ENCODE results near the gene CCNB1IP1.
"Not testable (repeated sequence)": the region's sequence is repeated elsewhere in the genome, so short reads cannot be mapped to it uniquely, and the experiment has no call there.

CCNB1IP1 gene, protein sequence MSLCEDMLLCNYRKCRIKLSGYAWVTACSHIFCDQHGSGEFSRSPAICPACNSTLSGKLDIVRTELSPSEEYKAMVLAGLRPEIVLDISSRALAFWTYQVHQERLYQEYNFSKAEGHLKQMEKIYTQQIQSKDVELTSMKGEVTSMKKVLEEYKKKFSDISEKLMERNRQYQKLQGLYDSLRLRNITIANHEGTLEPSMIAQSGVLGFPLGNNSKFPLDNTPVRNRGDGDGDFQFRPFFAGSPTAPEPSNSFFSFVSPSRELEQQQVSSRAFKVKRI

DNA sequence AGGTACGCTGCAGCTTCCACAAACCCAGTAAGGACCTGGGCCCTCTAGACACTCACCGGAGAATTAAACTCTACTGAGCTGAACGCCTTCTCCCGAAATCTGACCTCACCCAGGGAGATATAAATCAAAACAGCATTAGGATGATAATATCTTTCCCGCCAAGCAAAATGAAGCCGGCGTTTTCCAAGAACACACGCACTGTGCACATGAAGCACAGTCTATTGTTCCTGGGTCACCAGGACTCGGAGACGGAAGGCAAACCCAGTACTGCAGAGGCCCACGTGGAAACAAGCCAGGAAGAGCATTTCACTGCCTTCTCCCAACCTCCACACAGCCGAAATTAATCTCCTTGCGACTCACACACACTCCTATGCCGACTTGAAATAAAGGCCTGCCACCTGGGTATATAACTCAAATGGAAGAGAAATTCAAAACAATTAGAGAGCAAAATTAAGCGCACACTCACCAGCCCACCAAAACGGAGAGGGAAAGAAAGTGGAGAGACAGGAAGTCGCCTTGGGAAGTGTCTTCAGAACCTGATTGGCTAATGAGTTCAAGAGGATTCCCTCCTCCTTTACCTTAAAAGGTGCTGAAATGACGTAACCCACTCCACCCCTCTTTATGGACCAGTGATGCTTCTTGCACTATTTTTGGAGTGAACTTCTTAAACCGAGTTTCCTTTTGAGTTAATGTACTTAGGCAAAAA, at the start of gene CCNB1IP1:
Gene CCNB1IP1, minus strand, starts transcription at position 492 of the 706 bp plus-strand sequence. CDS start 16,756 bp downstream, outside the sequence.
- peak; percentile 73 for DNase-seq

DNA sequence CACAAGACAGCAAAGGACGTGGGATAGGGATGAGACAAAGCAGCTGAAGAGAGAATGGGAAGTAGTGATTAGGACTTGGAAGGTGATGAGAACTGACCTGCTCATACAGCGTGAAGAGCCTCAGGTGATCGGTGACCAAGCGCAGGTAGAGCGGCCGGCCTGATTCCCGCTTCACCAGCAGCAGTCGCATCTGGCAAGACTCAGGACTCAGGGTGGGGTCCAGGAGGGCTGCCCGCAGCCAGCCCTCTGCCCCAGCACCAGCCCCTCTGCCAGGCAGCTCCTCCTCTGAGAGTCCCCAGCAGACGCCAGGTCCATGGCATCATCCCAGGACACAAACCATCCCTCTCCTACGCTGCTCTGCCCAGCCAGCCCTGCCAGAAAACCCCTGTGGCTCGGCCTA, 49.4 kb upstream of the CCNB1IP1 start:
- no peak for DNase-seq

DNA sequence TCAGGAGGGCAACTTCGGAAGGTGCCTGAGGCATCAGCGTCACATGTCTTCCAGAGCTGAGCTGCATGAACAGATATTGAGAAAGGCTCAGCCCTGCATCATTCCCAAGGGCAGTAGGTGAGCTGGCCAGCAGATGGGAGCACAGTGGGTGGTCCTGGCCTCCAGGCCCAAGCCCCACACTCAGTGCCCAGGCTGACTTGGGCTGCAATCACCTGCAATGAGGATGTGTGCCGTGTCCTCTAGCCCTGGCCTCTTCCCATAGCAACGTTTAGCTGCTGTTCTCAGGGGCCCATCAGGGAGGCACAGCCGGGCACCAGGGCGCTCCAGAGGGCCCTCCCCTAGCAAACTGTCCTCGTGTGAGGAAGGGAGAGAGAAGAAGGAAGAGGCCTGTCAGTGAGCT, 48.3 kb upstream of the CCNB1IP1 start:
- DNase-seq, result no peak

DNA sequence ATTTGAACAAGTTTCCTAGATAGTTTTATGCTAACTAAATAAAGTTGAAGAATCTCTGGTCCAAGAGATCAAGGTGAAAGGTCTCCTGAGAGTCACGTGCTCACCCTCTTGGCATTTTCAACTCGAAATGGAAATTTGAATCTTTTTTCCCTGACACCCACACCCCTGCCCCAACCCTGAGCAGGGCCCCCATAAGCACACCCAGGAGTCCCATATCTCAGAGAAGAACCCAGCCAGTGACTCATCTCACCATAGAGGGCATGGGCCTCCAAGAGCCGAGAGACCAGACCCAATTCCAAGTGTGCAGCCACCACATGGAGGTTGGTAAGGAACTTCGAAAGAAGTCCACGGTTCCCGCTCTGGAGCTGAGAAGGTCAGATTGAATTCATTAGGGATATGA, 47.6 kb upstream of the CCNB1IP1 start:
- DNase-seq, result no peak

DNA sequence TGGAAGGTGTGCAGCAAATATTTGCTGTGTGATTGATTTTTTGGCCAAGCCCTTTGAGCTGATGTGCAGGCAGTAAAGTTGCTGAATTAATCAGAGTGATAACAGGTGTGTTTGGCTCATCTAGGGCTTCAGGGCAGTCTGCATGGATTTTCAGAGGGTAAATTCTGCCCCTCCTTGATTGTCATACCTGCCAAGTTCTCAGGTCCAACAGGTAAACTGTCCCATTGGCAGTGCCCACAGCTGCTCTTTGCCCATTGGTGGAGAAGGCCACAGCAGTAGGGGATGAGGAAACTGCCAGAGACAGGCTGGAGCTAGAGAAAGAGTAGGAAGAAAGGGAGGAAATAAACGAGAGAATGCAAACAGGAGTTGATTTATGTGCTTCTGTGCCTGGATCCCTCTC, 46.7 kb upstream of the CCNB1IP1 start:
- DNase-seq, result no peak

DNA sequence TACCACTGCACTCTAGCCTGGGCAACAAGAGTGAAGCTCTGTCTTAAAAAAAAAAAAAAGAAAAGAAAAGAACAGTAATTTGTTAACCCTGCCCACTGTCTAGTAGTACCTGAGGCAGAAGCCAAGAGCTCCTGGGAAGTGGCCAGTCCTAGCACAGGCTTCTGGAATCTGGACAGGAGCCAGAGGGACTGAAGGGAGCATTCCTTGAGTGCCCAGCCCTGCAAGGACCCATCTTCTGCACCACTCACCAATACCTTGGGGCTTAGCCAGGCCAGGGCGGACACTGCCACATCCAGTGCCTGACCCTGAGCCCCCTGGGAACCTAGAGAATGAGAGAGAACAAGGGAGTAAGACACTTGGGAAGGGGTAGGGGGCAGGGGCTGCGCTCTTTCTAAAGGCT, 44.1 kb upstream of the CCNB1IP1 start:
- no peak for DNase-seq

DNA sequence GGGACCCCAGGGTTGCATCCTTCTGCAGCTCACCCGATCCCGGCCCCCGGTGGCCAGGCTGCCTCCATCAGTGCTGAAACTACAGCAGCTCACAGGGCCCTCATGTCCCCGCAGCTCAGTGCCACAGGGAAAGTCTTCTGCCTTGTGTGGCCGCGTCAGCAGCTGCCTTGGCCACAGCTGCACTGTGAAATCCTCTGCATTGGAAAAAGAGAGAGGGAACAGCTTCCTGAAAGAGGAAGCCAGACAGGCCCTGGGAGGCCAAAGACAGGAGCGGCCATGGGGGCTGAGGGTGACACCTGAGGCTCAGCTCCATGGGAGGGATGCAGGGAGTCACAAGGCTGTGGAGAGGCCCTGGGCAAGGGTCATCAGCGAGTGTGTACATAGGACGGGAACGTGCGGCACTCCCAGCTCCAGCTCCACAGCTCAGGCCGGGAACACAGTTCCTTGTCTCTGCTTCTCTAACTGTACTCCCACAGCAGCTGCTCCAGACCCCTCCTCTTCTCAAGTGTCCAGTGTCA, 43.1 kb upstream of the CCNB1IP1 start:
- no peak for DNase-seq

DNA sequence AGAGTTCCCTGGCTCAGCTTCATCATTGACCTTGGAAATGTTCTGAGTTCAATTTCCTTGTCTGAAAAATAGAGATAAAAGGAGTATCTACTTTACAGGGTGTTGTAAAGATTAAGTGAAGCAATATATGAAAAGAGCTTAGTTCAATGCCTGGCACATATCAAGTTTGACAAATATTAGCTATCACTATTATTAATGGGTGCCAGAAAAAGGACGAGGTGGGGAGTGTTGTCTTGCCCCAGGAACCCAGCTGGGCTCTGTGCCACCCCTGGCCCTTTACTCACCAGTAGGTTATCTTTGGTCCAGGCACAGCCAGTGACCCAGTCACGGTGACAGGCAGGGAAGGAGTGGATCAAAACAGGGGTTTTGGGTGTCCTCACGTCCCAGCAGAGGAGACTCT, 42.4 kb upstream of the CCNB1IP1 start:
- DNase-seq, result no peak

DNA sequence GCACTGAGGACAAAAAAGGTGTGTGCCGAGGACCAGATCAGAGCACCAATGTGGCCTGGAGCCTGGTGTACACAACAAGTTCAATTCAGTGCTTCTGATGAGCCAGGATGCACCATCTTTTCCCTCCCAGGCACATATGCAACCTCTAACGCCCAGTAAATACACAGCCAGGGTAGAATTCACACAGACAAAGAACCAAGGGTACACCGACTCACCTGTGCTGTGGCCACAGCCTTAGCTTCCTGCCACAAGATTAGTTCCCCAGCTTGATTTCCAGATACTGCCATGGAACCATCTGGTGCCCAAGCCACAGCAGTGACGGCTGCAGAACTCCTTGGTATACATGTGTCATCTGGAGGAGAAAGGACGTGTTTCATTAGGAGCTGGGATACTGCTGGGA, 39.7 kb upstream of the CCNB1IP1 start:
- no peak for DNase-seq

DNA sequence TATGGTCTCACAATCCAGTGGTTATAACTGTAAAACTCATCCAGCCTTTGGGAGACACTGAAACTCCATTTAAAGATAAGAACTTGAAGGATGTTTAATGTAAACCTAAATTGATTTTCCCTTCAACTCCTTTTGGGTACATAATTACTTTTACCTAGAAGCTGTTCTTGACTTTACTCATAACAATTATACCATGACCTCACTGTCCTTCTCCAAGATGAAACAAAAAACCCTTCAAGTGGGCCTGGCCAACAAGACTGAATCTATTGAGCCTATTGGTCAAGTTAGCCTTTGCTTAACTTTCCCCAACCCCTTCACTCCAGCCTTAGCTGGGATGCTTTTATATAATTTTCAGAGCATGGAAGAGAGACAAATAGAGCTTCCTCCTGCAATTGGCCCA, 32.8 kb upstream of the CCNB1IP1 start:
- no peak for DNase-seq

DNA sequence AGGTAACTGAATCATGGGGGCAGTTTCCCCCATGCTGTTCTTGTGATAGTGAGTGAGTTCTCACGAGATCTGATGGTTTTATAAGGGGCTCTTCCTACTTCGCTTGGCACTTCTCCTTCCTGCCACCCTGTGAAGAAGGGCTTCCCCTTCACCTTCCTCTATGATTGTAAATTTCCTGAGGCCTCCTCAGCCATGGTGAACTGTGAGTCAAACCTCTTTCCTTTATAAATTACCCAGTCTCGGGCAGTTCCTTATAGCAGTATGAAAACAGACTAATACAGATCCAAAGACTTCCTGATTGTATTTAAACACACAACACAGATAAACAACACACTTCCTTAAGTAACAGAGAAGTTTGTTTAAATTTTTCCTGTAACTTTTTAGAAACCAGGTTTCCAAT, 25.4 kb upstream of the CCNB1IP1 start:
- DNase-seq, result not testable (repeated sequence)

DNA sequence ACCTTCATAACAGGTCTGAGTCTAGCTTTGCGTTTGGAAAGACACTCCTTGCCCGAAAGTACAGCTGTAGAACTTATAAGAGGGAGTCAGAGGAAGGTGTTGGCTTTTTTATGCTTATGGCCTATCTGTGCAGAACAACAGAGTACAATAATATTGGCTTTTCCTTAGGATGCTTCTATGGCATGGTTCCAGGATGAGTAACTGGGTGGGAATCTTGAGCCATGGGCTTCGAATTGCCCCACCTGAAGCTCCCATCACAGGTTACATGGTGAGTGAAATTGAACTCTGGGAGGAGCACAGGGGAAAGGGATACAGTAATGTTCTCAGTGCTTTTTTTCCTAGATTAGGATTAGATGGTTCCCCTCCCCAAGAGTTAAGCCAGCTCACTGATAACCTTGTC, 23.3 kb upstream of the CCNB1IP1 start:
- no peak for DNase-seq

DNA sequence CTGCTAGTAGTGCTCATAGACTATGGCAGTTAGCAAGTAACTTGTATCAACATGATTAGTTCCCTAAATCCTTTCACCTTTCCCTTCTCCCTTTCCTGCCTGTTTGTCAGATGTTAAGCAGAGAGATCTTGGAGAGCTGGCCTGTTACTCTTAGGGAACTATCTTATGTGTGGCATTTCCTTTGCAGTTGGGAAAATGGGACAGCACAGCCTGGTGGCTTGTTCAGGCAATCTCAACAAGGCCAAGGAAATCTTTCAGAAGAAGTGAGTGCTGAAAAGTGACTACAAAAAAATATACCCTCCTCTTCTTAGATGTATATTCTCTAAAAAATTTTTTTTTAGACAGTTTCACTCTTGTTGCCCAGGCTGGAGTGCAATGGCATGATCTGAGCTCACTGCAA, 17.8 kb upstream of the CCNB1IP1 start:
- DNase-seq, result no peak

DNA sequence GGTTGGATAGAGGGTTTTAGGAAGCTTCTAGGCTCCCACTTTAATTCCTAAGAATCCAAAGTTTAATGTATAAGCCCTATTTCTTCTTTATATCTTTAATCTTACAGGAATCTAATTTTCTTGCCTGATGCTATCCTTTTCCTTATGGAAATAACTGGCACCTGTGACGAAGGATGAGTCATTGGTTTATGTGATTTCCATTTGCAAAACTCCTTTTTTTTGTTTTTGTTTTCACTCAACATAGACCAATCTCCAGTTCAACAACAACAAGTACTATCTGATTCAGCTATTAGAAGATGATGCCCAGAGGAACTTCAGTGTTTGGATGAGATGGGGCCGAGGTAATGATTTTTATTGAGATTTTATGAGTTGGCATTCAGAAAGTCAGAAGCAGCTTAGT, 17.2 kb upstream of the CCNB1IP1 start:
- DNase-seq, result no peak

DNA sequence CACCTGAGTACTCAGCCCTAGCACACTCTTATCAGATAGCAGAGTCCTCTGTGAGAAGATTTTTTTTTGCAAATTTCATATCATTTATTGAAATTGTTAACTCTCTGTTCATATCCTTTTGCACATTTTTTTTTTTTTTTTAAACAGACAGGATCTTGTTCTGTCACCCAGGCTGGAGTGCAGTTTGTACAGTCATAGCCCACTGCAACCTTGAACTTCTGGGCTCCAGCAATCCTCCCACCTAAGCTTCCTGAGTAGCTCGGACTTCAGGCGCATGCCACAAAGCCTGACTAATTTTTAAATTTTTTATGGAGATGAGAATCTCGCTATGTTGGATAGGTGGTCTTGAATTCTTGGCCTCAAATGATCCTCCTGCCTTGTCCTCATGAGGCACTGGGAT, 14.7 kb upstream of the CCNB1IP1 start:
- no peak for DNase-seq

DNA sequence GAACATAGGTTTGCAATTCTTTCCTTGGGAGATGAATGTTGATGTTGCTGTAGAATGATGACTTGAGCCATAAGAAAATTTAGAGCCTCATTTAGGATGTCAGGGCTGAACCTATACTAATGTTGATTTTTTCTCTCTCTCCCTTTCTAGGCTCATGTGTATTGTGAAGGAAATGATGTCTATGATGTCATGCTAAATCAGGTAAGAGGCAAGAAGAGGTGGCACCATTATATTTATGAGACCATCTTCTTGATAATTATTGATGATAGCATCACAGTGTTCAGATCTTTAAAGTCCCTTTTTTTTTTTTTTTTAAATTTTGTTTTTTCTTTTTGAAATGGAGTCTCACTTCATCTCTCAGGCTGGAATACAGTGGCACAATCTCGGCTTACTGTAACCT, 13.6 kb upstream of the CCNB1IP1 start:
- DNase-seq, result no peak

DNA sequence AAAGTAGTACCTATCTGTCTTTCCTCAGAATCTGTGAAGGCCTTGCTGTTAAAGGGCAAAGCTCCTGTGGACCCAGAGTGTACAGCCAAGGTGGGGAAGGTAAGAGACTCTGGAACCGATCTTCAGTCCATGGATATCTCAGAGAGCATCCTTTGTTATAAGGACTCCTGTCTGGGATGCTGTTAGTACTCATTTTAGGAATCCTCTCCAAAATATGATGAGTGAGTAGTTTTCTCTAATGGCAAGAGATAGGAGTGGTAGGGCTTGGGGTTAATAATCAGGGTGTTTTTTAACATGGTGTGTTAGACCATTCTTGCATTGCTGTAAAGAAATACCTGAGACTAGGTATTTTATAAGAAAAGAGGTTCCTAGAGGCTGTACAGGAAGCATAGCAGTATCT, 12.3 kb upstream of the CCNB1IP1 start:
- no peak for DNase-seq

DNA sequence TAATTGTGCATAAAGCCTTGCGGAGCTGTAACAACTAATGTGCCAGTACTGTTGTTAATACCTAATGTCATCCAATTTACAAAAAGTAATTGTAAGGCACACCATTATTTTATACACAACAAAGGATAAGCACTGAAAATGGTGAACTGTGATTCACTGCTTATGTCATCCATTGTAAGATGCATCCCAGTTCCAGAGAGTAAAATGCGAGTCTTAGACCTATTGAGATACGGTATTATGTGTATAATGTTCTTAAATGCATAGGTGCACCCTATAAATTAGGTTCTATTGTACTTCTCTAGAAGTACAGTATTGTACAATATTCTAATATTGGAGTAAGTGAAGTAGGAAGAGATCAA, 10.8 kb upstream of the CCNB1IP1 start:
- DNase-seq, result no peak

DNA sequence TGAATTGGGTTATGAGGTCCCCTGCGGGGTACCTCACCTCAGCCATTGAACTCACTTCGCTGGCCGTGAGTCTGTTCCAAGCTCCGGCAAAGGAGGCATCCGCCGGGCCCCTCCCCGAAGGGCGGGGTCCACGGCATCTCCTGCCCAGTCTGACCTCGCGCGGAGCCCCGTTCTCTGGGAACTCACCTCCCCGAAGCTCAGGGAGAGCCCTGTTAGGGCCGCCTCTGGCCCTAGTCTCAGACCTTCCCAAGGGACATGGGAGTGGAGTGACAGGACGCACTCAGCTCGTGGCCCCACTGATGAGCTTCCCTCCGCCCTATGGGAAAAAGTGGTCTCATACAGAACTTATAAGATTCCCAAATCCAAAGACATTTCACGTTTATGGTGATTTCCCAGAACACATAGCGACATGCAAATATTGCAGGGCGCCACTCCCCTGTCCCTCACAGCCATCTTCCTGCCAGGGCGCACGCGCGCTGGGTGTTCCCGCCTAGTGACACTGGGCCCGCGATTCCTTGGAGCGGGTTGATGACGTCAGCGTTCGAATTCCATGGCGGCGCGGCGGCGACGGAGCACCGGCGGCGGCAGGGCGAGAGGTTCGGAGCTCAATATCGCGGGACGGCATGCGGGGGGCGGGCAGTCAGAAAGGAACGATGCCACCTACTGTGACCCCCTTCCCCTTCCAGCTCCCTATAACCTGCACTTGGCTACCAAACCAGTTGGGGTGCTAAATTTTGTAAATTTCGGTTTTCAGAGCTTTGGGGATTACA, 10.2 kb upstream of the CCNB1IP1 start, which contains the start of gene PARP2:
Gene PARP2, plus strand, starts transcription at position 544 of the 770 bp plus-strand sequence. Its CDS starts 7 bp downstream, at position 551.
- DNase-seq, result peak; percentile 97

DNA sequence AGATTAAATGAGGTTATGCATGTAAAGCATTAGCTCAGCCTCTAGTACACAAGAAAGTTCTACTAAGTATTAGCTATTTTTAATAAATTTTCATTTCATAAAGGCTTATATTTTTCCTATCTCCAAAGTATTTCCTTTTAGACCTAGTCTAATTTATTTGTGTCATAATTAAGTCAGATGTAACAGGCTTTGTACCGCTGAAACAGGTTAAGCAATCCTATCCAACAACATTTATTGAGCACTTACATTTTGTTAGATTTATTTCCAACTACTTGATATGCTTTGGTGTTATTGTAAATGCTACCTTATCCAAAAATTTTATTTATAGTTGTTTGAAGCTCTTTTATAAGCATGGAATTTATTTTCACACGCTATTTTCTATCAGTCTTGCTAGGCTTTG, 8.6 kb upstream of the CCNB1IP1 start:
- no peak for DNase-seq

DNA sequence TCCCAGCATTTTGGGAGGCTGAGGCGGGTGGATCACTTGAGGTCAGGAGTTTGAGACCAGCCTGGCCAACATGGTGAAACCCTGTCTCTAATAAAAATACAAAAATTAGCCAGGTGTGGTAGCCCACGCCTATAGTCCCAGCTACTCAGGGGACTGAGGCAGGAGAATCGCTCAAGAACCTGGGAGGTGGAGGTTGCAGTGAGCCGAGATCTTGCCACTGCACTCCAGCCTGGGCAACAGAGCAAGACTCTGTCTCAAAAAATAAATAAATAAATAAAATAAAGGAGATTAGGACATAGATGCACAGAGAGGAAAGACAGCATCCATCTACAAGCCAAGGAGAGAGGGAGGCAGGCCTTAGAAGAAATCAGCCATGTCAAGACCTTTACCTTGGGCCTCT, 8.0 kb upstream of the CCNB1IP1 start:
- not testable (repeated sequence) for DNase-seq

DNA sequence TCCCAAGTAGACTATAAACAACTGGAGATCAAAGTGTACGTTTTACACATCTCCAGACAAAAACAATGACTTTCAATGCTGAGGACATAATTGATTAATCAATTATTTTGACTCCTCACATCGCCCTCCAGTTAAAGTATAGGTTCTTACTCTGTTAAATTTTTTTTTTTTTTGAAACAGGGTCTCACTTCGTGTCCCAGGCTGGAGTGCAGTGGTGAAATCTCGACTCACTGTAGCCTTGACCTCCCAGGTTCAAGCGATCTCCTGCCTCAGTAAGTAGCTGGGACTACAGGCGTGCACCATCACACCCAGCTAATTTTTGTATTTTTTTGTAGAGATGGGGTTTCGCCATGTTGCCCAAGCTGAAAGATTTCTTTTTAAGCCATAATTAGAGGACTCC, 938 bp upstream of the CCNB1IP1 start:
- DNase-seq, result no peak

DNA sequence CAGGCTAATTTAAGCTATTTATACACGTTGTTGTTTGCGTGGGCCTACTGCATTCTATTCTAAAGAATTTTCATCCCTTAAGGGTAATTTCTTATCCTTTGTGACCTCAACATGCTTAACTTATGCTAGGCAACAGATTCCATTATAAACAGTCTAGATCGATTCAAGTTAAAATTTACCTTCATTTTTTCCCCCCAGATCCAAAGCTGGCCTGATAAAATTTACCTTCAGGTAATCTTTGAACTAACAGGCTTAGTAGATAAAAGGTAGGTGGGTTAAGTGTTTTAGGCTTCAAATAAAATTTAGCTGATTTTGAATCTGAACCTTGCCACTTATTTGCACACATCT, 389 bp upstream of the CCNB1IP1 start:
- no peak for DNase-seq

DNA sequence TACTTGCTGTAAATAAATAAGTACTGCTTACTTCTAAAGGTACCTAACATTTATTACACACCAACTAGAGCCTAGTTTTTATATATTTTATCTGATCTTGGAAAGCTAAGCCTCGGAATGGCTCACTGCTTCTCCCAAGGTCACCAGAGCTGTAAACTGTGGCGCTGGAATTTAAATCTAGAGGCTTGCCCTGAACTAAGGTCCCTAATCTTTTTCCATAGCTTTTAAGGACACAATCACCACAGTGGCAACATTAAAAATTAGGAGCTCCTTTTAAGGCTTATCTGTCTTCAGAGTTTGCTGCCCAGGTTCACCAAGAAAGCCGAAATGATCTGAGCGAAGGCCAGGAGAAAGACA, 670 bp downstream of the CCNB1IP1 start:
- no peak for DNase-seq
